HepG2 (cell line): ENCODE results near the gene CCNJL. TPM values are rescaled to one million over a fixed set of nuclear protein-coding genes. Genes with fewer than 3 reads are reported as not detected.

Experiments
- ATAC-seq: fragments of 200-7000 bp; cut with Tn5 transposase; 3 replicates; pipeline ENCODE4 v1.9.1; 2020; ENCODE audit warnings: mild to moderate bottlenecking, moderate library complexity
- BruUV-seq: library from RNA; stranded (reverse); fragments of 400-500 nt; replicated peaks from 2 replicates; lab custom pipeline; 2021; lab: Mats Ljungman, UMichigan
- CTCF ChIA-PET: fragments of 300-600 bp; formaldehyde crosslinking; extraction: SDS; loops from one replicate; lab custom pipeline; 2021; ENCODE audit warnings: low total read pairs, inconsistent platforms, low intra/inter-chr PET ratio; lab: Yijun Ruan, JAX
- POLR2A ChIA-PET: fragments of 350-600 bp; sonication (Branson Sonifier 250); formaldehyde crosslinking; loops from one replicate; lab custom pipeline; 2020; ENCODE audit warnings: antibody characterized with exemption, inconsistent platforms; lab: Yijun Ruan, JAX
- DNase-seq: peaks from one replicate; pipeline ENCODE4 v3.0.0-alpha.2; 2015; ENCODE audit warnings: low spot score
- FAIRE-seq: peaks from 3 replicates; lab custom pipeline; 2011; peaks lifted over from hg19 to GRCh38; lab: Jason Lieb, UNC
- H2AFZ ChIP-seq: one replicate; pipeline ENCODE4 v1.6.1; 2011; ENCODE audit warnings: low read length, inconsistent platforms
- H3K27ac ChIP-seq: fragments of 300-600 bp; 3 replicates; pipeline ENCODE4 v1.8.0; 2011; ENCODE audit warnings: mixed run types, mild to moderate bottlenecking, mixed read lengths, low read length, inconsistent platforms; ENCODE audit not compliant: insufficient read depth; ENCODE audit errors: extremely low read length
- H3K27me3 ChIP-seq, 2 experiments: fragments of 200-600 bp in 1 of 2; 2 replicates in 1 of 2; 3 replicates in 1 of 2; pipeline versions ENCODE4 v1.6.0 to v1.8.0; 2011; ENCODE audit warnings: low read length in 2 of 2, mild to moderate bottlenecking in 2 of 2, moderate library complexity in 2 of 2, inconsistent platforms in 1 of 2; ENCODE audit not compliant: insufficient read depth in 2 of 2, control insufficient read depth in 1 of 2
- H3K36me3 ChIP-seq, 2 experiments: fragments of 200-600 bp in 1 of 2; replicated peaks in 1 of 2; 2 replicates in 1 of 2; 3 replicates in 1 of 2; pipeline versions ENCODE4 v1.5.1 to v1.8.0; 2011; ENCODE audit warnings: low read length in 2 of 2, inconsistent platforms in 1 of 2; ENCODE audit not compliant: insufficient read depth in 2 of 2, control insufficient read depth in 1 of 2
- H3K4me1 ChIP-seq: 2 replicates; pipeline ENCODE4 v1.5.1; 2012; ENCODE audit warnings: low read length, inconsistent platforms; ENCODE audit not compliant: insufficient read depth
- H3K4me2 ChIP-seq: 2 replicates; pipeline ENCODE4 v1.6.0; 2011; ENCODE audit warnings: low read depth, low read length, inconsistent platforms
- H3K4me3 ChIP-seq, 3 experiments: fragments of 200-600 bp in 1 of 3; sonication (generic), shearing (Covaris generic) in 1 of 3; replicated peaks in 1 of 3; 2 replicates each; pipeline ENCODE4 v1.5.1; 2011 to 2016; ENCODE audit warnings: low read length in 3 of 3, inconsistent platforms in 2 of 3, low read depth in 2 of 3, mild to moderate bottlenecking in 2 of 3, control low read depth in 1 of 3, mixed read lengths in 1 of 3; ENCODE audit not compliant: insufficient read depth in 1 of 3
- H3K79me2 ChIP-seq: one replicate; pipeline ENCODE4 v1.6.1; 2011; ENCODE audit warnings: low read length, inconsistent platforms; ENCODE audit not compliant: insufficient read depth
- H3K9ac ChIP-seq: 2 replicates; pipeline ENCODE4 v1.6.0; 2011; ENCODE audit warnings: mild to moderate bottlenecking, low read depth, low read length, inconsistent platforms; ENCODE audit not compliant: insufficient read depth
- H3K9me3 ChIP-seq: 2 replicates; pipeline ENCODE4 v1.5.1; 2012; ENCODE audit warnings: mild to moderate bottlenecking, low read length
- H4K20me1 ChIP-seq: 2 replicates; pipeline ENCODE4 v1.6.0; 2011; ENCODE audit warnings: inconsistent platforms, mild to moderate bottlenecking, low read length, moderate library complexity; ENCODE audit not compliant: insufficient read depth
- FOXP4 ChIP-seq: sonication (generic); formaldehyde crosslinking; IDR thresholded peaks from 2 replicates; pipeline ENCODE4 v1.4.0; 2020; ENCODE audit warnings: missing genetic modification reagents
- TBX2 ChIP-seq: sonication (generic); formaldehyde crosslinking; IDR thresholded peaks from 2 replicates; pipeline ENCODE4 v1.5.0; 2020; ENCODE audit warnings: missing genetic modification reagents, mild to moderate bottlenecking, borderline replicate concordance
- ZNF329 ChIP-seq: sonication (generic); formaldehyde crosslinking; IDR thresholded peaks from 2 replicates; pipeline ENCODE4 v1.9.0; 2021; ENCODE audit warnings: low read depth, mild to moderate bottlenecking, missing genetic modification reagents
- ZNF781 ChIP-seq: sonication (generic); formaldehyde crosslinking; IDR thresholded peaks from 2 replicates; pipeline ENCODE4 v1.5.1; 2020; ENCODE audit warnings: borderline replicate concordance, mild to moderate bottlenecking, missing genetic modification reagents; ENCODE audit errors: not compliant biosample characterization
- ZSCAN20 ChIP-seq: sonication (generic); formaldehyde crosslinking; IDR thresholded peaks from 2 replicates; pipeline ENCODE4 v1.4.0; 2020; ENCODE audit warnings: missing genetic modification reagents, mild to moderate bottlenecking, borderline replicate concordance
- WGBS: methylation state at CpG from one replicate; pipeline ENCODE4 v1.1.6; 2017; ENCODE audit warnings: low lambda C conversion rate; 5-methylcytosine and 5-hydroxymethylcytosine counted together
- in situ Hi-C: cut with HindIII; loops from 2 replicates; pipeline ENCODE4 v1.10.0; 2017; ENCODE audit warnings: low pct_unique_long_range_greater_than_20kb; ENCODE audit not compliant: extremely low pct_ligation_motif_present
- intact Hi-C: fragments of 100-400 bp; cut with micrococcal nuclease; formaldehyde crosslinking; loops from one replicate; pipeline ENCODE4 v1.10.0; 2022; ENCODE audit not compliant: unreplicated experiment
- polyA plus RNA-seq, 8 experiments: library from polyadenylated mRNA; depleted of rRNA in 3 of 8; stranded (reverse) in 7 of 8; unstranded in 1 of 8; fragments of >200 nt; fragmentation: Illumina TruSeq in 4 of 8; extraction: Trizol in 4 of 8; gene quantifications; 2 replicates each; pipeline versions ENCODE4 v1.2.1 to v1.2.3, GENCODE V29; 2011 to 2016; ENCODE audit warnings: low read depth in 4 of 8, missing spikeins in 1 of 8, mixed read lengths in 1 of 8; ENCODE audit not compliant: insufficient read depth in 1 of 8
- total RNA-seq, 5 experiments: library from RNA; depleted of rRNA; stranded (reverse); fragments of >200 nt; fragmentation: Illumina TruSeq; extraction: Trizol; gene quantifications; 2 replicates each; pipeline ENCODE4 v1.2.3, GENCODE V29; 2016; ENCODE audit warnings: low read depth in 1 of 5
- TF ChIP-seq, protein P1 (sequence below): sonication (generic); formaldehyde crosslinking; IDR thresholded peaks from 2 replicates; pipeline ENCODE4 v1.4.0; 2020; ENCODE audit warnings: mild to moderate bottlenecking, missing genetic modification reagents, borderline replicate concordance

Gene CCNJL
- total and polyA plus RNA-seq, 2 of the 13 experiments (the other 11 are each of a cell fraction or from before 2014, with no cell fraction given) = 1.6 to 4.4 TPM

DNA sequence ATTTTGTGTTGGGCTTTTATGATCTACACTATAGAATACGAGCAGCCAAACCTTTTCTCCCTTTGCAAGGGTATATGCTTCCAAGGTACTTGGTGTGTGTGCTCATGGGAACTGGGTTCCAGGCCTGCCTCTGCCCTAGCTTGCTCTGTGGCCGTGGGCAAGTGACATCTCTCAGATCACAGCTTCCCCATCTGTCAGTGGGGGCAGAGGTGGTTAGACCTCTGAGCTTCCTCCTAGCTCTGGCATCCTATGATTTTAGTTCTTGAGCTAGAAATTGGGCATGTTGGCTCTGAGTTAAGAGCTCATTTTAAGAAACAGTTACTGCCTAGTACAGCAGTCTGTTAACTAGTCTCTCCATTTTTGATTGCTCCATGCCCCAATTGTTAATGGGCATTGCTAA lies 12.5 kb upstream of the CCNJL start:
- H3K4me2 ChIP-seq = no peak overlapping the region
- no peaks in the 10 kb centered on the region for H3K27me3 ChIP-seq
- peaks cover 8% of the 10 kb centered on the region; the same call in 1 of the 2 replicates for H3K4me1 ChIP-seq
- H3K9me3 ChIP-seq = no peaks in the 10 kb centered on the region
- H4K20me1 ChIP-seq = no peaks in the 10 kb centered on the region
- H3K4me3 ChIP-seq = no peak overlapping the region
- 14% methylated on average over 2 of the region's 2 CpGs for WGBS
- ATAC-seq (no peak), DNase-seq (no peak), FAIRE-seq (no peak)
- no peak overlapping the region for H3K27ac ChIP-seq
- no peak overlapping the region for H2AFZ ChIP-seq
- BruUV-seq = no TSS peak
- POLR2A ChIA-PET = no interaction called here
- H3K36me3 ChIP-seq = no peaks in the 10 kb centered on the region
- no peak overlapping the region for H3K9ac ChIP-seq
- intact Hi-C loops = no loop called here
- TF ChIP-seq TBX2 (no peak), ZNF329 (CRISPR knock-in tag) (no peak)
- CTCF ChIA-PET = no interaction called here
- in situ Hi-C loops = no loop called here
- no peaks in the 10 kb centered on the region for H3K79me2 ChIP-seq

- ChIA-PET POLR2A (no interaction called here), CTCF (no interaction called here)
- H4K20me1 ChIP-seq = no peaks in the 10 kb centered on the region
- H3K79me2 ChIP-seq = no peaks in the 10 kb centered on the region
- in situ Hi-C loops (no loop called here), intact Hi-C loops (loop anchor here (5.0 kb wide), 1 partner anchor 56 kb away; no protein-coding TSS in a partner anchor)
- no peak overlapping the region for H2AFZ ChIP-seq
- H3K4me1 ChIP-seq = peaks cover 33% of the 10 kb centered on the region
- H3K27me3 ChIP-seq = no peaks in the 10 kb centered on the region
- DNase-seq (no peak), ATAC-seq (no peak), FAIRE-seq (no peak)
- TF ChIP-seq, protein P1, sequence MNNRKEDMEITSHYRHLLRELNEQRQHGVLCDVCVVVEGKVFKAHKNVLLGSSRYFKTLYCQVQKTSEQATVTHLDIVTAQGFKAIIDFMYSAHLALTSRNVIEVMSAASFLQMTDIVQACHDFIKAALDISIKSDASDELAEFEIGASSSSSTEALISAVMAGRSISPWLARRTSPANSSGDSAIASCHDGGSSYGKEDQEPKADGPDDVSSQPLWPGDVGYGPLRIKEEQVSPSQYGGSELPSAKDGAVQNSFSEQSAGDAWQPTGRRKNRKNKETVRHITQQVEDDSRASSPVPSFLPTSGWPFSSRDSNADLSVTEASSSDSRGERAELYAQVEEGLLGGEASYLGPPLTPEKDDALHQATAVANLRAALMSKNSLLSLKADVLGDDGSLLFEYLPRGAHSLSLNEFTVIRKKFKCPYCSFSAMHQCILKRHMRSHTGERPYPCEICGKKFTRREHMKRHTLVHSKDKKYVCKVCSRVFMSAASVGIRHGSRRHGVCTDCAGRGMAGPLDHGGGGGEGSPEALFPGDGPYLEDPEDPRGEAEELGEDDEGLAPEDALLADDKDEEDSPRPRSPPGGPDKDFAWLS (CRISPR knock-in tag) = no peak
- no peak for TF ChIP-seq ZNF781 (CRISPR knock-in tag)
- no peak for TF ChIP-seq FOXP4 (CRISPR knock-in tag)
- TF ChIP-seq ZSCAN20 (CRISPR knock-in tag) = no peak
- H3K36me3 ChIP-seq = no peaks in the 10 kb centered on the region
- H3K4me3 ChIP-seq = no peak overlapping the region
- no TSS peak for BruUV-seq
- no peak overlapping the region for H3K9ac ChIP-seq
- no peaks in the 10 kb centered on the region for H3K9me3 ChIP-seq
- H3K27ac ChIP-seq = no peak overlapping the region
- H3K4me2 ChIP-seq = no peak overlapping the region
- 91% methylated on average over 4 of the region's 4 CpGs for WGBS
Observed at GRCh38 chr5:160318409-160318808, 6.0 kb upstream of the CCNJL start.
